ENCODE results near the gene SLC16A4. TPM values are rescaled to one million over a fixed set of nuclear protein-coding genes. Genes with fewer than 3 reads are reported as not detected.
"Not testable (repeated sequence)": the region's sequence is repeated elsewhere in the genome, so short reads cannot be mapped to it uniquely, and the experiment has no call there.

SLC16A4 gene
- total RNA-seq, 1 experiment from 2014 or later: 0.46 TPM

GRCh38 chr1:110418729-110419128, 27.9 kb upstream of the SLC16A4 start:
- no TSS peak for BruUV-seq (replicated peaks)
- ChIA-PET CTCF (no interaction called here), POLR2A (interaction anchor here (0.6 kb wide), 1 partner anchor 80 kb away, joined by 3 read pairs; no protein-coding TSS in a partner anchor)
- Histone ChIP-seq H3K9me3 (ENCODE audit: control insufficient read depth, insufficient read depth, low read depth, low read length) (no peaks in the 10 kb centered on the region), H3K4me3 (ENCODE audit: low read depth in 2 of 2, low read length in 2 of 2) (no peak overlapping the region), H3K27ac (ENCODE audit: low read length) (no peak overlapping the region), H3K27me3 (ENCODE audit: control insufficient read depth, insufficient read depth, low read length) (no peaks in the 10 kb centered on the region), H3K36me3 (ENCODE audit: control insufficient read depth, insufficient read depth, low read length) (no peaks in the 10 kb centered on the region), H3K4me1 (ENCODE audit: control insufficient read depth, insufficient read depth, low read length) (no peaks in the 10 kb centered on the region)
- intact Hi-C loops (cut with micrococcal nuclease; ENCODE audit: unreplicated experiment) (no loop called here), in situ Hi-C loops (cut with HindIII; ENCODE audit: low pct_unique_long_range_greater_than_20kb, low sequenced_read_pairs) (no loop called here)
- TF ChIP-seq SIN3A (IDR thresholded peaks at IDR 0.05; ENCODE audit: borderline replicate concordance, insufficient read depth, low read depth, low read length) (no peak), REST (IDR thresholded peaks at IDR 0.05; ENCODE audit: insufficient read depth in 1 of 2, low read depth in 2 of 2, low read length in 1 of 2) (no peak), POLR2AphosphoS5 (IDR thresholded peaks at IDR 0.05; ENCODE audit: low read depth, low read length) (no peak), TCF7L2 (IDR thresholded peaks at IDR 0.05; ENCODE audit: low read depth, low read length) (no peak)
- TF ChIP-seq, protein P1, sequence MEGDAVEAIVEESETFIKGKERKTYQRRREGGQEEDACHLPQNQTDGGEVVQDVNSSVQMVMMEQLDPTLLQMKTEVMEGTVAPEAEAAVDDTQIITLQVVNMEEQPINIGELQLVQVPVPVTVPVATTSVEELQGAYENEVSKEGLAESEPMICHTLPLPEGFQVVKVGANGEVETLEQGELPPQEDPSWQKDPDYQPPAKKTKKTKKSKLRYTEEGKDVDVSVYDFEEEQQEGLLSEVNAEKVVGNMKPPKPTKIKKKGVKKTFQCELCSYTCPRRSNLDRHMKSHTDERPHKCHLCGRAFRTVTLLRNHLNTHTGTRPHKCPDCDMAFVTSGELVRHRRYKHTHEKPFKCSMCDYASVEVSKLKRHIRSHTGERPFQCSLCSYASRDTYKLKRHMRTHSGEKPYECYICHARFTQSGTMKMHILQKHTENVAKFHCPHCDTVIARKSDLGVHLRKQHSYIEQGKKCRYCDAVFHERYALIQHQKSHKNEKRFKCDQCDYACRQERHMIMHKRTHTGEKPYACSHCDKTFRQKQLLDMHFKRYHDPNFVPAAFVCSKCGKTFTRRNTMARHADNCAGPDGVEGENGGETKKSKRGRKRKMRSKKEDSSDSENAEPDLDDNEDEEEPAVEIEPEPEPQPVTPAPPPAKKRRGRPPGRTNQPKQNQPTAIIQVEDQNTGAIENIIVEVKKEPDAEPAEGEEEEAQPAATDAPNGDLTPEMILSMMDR (IDR thresholded peaks at IDR 0.05): no peak
- ATAC-seq (no peak), DNase-seq (ENCODE audit: low read depth, low spot score) (no peak)

- H3K27me3 ChIP-seq (ENCODE audit: control insufficient read depth, insufficient read depth, low read length); H3K4me3 ChIP-seq (ENCODE audit: low read depth in 2 of 2, low read length in 2 of 2); H3K4me1 ChIP-seq (ENCODE audit: control insufficient read depth, insufficient read depth, low read length); in situ Hi-C loops (cut with HindIII; ENCODE audit: low pct_unique_long_range_greater_than_20kb, low sequenced_read_pairs); H3K9me3 ChIP-seq (ENCODE audit: control insufficient read depth, insufficient read depth, low read depth, low read length); POLR2A ChIA-PET; H3K27ac ChIP-seq (ENCODE audit: low read length); DNase-seq (ENCODE audit: low read depth, low spot score); H3K36me3 ChIP-seq (ENCODE audit: control insufficient read depth, insufficient read depth, low read length); ATAC-seq; BruUV-seq (replicated peaks): not testable (repeated sequence)
- CTCF ChIA-PET: interaction anchor here (2.5 kb wide), 1 partner anchor 47 kb away, joined by 16 read pairs; no protein-coding TSS in a partner anchor
- intact Hi-C loops (cut with micrococcal nuclease; ENCODE audit: unreplicated experiment): loop anchor here (2.0 kb wide), 1 partner anchor 48 kb away; no protein-coding TSS in a partner anchor
Measured at GRCh38 chr1:110413045-110413444, 22.2 kb upstream of the SLC16A4 start.

- in situ Hi-C loops (cut with HindIII; ENCODE audit: low pct_unique_long_range_greater_than_20kb, low sequenced_read_pairs): no loop called here
Measured at GRCh38 chr1:110412576-110412975, 21.8 kb upstream of the SLC16A4 start.

More at GRCh38 chr1:110412576-110412975, 21.8 kb upstream of the SLC16A4 start:
- no TSS peak for BruUV-seq (replicated peaks)
- no peaks in the 10 kb centered on the region; the same call in 1 of the 2 replicates for H3K36me3 ChIP-seq (ENCODE audit: control insufficient read depth, insufficient read depth, low read length)
- DNase-seq (ENCODE audit: low read depth, low spot score) (peak; percentile 28), ATAC-seq (peak; percentile 78)
- H3K9me3 ChIP-seq (ENCODE audit: control insufficient read depth, insufficient read depth, low read depth, low read length): no peaks in the 10 kb centered on the region
- no peak for TF ChIP-seq REST (IDR thresholded peaks at IDR 0.05; ENCODE audit: insufficient read depth in 1 of 2, low read depth in 2 of 2, low read length in 1 of 2)
- TF ChIP-seq, protein P1 (IDR thresholded peaks at IDR 0.05): peak; percentile 76
- H3K4me3 ChIP-seq (ENCODE audit: low read depth in 2 of 2, low read length in 2 of 2): no peak overlapping the region
- H3K27ac ChIP-seq (ENCODE audit: low read length): no peak overlapping the region
- intact Hi-C loops (cut with micrococcal nuclease; ENCODE audit: unreplicated experiment): loop anchor here (2.0 kb wide), 1 partner anchor 48 kb away; no protein-coding TSS in a partner anchor
- ChIA-PET POLR2A (no interaction called here), CTCF (interaction anchor here (1.1 to 2.5 kb wide), 2 partner anchors 48 to 209 kb away, joined by 3 to 16 read pairs; no protein-coding TSS in a partner anchor)
- no peaks in the 10 kb centered on the region for H3K27me3 ChIP-seq (ENCODE audit: control insufficient read depth, insufficient read depth, low read length)
- H3K4me1 ChIP-seq (ENCODE audit: control insufficient read depth, insufficient read depth, low read length): no peaks in the 10 kb centered on the region
